IPS DF 6.9 (cell line): ENCODE data around the gene CMBL.
"Not testable (repeated sequence)": the region's sequence is repeated elsewhere in the genome, so short reads cannot be mapped to it uniquely, and the experiment has no call there.

Source experiments
- DNase-seq: peaks from one replicate; pipeline ENCODE4 v3.0.0-alpha.2; 2013; ENCODE audit warnings: low read depth, low spot score
- H3K27ac ChIP-seq: one replicate; pipeline ENCODE4 v1.5.1; 2013; ENCODE audit warnings: low read length, control low read depth
- H3K27me3 ChIP-seq: 2 replicates; pipeline ENCODE4 v1.6.1; 2013; ENCODE audit warnings: mild to moderate bottlenecking, low read length; ENCODE audit not compliant: control insufficient read depth, insufficient read depth
- H3K36me3 ChIP-seq: 2 replicates; pipeline ENCODE4 v1.6.1; 2013; ENCODE audit warnings: low read length; ENCODE audit not compliant: control insufficient read depth, insufficient read depth
- H3K4me1 ChIP-seq: 2 replicates; pipeline ENCODE4 v1.6.1; 2013; ENCODE audit warnings: low read length; ENCODE audit not compliant: control insufficient read depth, insufficient read depth
- H3K4me3 ChIP-seq: 2 replicates; pipeline ENCODE4 v1.5.1; 2013; ENCODE audit warnings: mild to moderate bottlenecking, low read length
- H3K9me3 ChIP-seq: 2 replicates; pipeline ENCODE4 v1.6.1; 2013; ENCODE audit warnings: low read length, inconsistent platforms; ENCODE audit not compliant: control insufficient read depth, insufficient read depth
- WGBS: extraction: QIAGEN DNeasy Blood & Tissue Kit; methylation state at CpG from one replicate; pipeline ENCODE4 v1.1.7; 2013; ENCODE audit warnings: mixed read lengths, missing lambda C conversion rate; ENCODE audit not compliant: insufficient read length, insufficient coverage; 5-methylcytosine and 5-hydroxymethylcytosine counted together

The CMBL gene

DNA sequence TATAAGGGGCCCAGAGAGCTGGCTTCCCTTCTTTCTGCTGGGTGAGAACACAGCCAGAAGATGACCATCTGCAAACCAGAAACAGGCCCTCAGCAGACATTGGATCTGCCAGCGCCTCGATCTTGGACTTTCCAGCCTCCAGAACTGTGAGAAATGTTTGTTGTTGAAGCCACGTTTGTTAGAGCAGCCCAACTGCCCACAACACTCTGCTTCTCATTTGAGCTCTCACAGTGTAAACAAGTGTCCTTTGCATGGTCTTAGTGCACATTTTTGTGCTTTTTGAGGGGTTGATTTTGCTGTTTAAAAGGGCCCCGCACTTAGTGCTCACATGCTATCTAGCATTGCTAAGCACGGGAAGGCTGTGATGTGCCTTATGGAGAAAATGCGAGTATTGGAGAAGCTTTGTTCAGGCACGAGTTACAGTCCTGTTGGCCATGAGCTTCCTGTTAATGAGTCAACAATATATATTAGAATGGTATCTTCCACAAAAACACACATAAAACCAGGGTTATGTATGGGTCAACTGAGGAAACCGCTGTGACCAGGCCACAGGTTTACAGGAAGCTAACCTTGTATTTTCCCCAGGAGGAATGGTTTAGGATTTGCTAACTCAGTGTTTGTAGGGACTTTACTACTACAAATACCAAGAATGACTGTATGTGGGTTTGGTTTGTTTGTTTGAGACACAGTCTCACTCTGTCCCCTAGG, 11.9 kb downstream of the CMBL start:
- Histone ChIP-seq H3K27me3 (no peaks in the 10 kb centered on the region), H3K4me3 (no peak overlapping the region), H3K4me1 (no peaks in the 10 kb centered on the region), H3K9me3 (no peaks in the 10 kb centered on the region), H3K27ac (no peak overlapping the region), H3K36me3 (0 out of 2 replicates have a peak, but pooled peaks cover 2% of the 10 kb centered on the region)
- DNase-seq: no peak
- WGBS: no CpG with 5 or more reads among the region's 8 CpGs

DNA sequence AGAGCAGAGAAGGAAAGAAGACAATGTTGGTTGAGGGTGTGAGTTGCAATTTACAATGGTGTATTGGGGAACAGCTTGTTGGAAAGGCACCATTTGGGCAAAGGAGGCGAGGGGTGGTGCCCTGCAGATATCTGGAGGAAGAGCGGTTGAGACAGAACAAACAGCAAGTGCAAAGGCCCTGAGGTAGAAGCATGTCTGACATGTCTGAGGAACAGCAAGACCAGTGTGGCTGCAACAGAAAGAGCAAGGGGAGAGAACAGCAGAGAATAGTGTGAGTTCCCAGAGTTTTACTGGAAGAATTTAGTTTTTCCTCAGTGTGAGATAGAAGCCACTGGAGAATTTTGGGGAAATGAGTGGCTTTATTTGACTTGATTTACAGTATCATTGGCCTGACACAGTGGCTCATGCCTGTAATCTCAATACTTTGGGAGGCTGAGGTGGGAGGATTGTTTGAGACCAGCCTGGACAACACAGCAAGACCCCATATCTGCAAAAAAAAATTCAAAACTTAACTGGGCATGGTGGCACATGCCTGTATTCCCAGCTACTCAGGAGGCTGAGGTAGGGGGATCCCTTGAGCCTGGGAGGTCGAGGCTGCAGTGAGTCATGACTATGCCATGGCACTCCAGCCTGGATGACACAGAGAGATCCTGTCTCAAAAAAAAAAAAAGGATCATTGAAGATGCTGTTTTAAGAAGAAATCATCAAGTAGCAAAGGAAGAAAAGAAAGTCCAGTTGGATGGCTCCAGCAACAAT, 13.6 kb downstream of the CMBL start:
- Histone ChIP-seq H3K4me3 (no peak overlapping the region), H3K4me1 (no peaks in the 10 kb centered on the region), H3K9me3 (no peaks in the 10 kb centered on the region), H3K27ac (no peak overlapping the region), H3K27me3 (no peaks in the 10 kb centered on the region), H3K36me3 (no peaks in the 10 kb centered on the region)
- no peak for DNase-seq
- no CpG with 5 or more reads among the region's 3 CpGs for WGBS

DNA sequence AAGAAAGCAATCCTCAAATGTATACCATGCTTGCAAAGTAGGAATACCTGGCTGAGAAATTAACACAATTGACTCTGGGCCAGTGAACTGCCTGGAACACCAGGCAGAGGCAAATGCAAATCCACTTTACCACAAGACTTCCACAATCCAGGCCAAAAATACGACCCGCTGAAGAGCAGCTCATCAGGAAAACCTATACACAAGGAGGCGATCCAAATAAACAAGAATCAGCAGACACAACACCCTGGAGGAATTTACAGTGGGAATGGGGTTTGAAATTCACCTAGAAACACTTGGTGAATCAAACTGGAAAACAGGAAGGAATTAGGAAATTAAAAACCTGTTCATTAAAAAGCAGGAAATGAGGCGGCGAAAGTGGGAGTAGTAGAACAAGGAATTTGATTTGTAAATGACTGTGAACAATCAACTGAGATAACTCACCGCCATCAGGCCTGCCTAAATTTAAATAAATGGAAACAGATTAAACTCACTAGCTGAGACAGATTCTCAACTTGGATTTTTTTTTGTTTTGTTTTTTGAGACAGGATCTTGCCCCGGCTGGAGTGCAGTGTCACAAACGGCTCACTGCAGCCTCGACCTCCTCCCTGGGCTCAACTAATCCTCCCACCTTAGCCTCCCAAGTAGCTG, 15.9 kb downstream of the CMBL start:
- DNase-seq: no peak
- no CpG with 5 or more reads among the region's 9 CpGs for WGBS
- Histone ChIP-seq H3K9me3 (no peaks in the 10 kb centered on the region), H3K4me1 (no peaks in the 10 kb centered on the region), H3K27ac (no peak overlapping the region), H3K36me3 (no peaks in the 10 kb centered on the region), H3K4me3 (no peak overlapping the region), H3K27me3 (no peaks in the 10 kb centered on the region)

GRCh38 chr5:10290438-10290837, 17.3 kb downstream of the CMBL start:
- Histone ChIP-seq H3K4me3 (no peak overlapping the region), H3K27ac (no peak overlapping the region), H3K36me3 (no peaks in the 10 kb centered on the region), H3K27me3 (no peaks in the 10 kb centered on the region), H3K9me3 (no peaks in the 10 kb centered on the region), H3K4me1 (no peaks in the 10 kb centered on the region)
- WGBS: no CpG with 5 or more reads among the region's 9 CpGs
- no peak for DNase-seq

- Histone ChIP-seq H3K4me3 (no peak overlapping the region), H3K36me3 (no peaks in the 10 kb centered on the region), H3K4me1 (no peaks in the 10 kb centered on the region), H3K27ac (no peak overlapping the region), H3K9me3 (no peaks in the 10 kb centered on the region), H3K27me3 (no peaks in the 10 kb centered on the region)
- WGBS: no CpG with 5 or more reads among the region's 10 CpGs
- no peak for DNase-seq
These were observed 17.7 kb downstream of the CMBL start for GRCh38 chr5:10289991-10290390.

GRCh38 chr5:10289353-10289752, 18.3 kb downstream of the CMBL start:
- Histone ChIP-seq H3K36me3 (no peaks in the 10 kb centered on the region), H3K27me3 (no peaks in the 10 kb centered on the region), H3K9me3 (no peaks in the 10 kb centered on the region), H3K4me1 (no peaks in the 10 kb centered on the region), H3K27ac (no peak overlapping the region), H3K4me3 (no peak overlapping the region)
- DNase-seq: no peak
- no CpG with 5 or more reads among the region's 6 CpGs for WGBS

DNA sequence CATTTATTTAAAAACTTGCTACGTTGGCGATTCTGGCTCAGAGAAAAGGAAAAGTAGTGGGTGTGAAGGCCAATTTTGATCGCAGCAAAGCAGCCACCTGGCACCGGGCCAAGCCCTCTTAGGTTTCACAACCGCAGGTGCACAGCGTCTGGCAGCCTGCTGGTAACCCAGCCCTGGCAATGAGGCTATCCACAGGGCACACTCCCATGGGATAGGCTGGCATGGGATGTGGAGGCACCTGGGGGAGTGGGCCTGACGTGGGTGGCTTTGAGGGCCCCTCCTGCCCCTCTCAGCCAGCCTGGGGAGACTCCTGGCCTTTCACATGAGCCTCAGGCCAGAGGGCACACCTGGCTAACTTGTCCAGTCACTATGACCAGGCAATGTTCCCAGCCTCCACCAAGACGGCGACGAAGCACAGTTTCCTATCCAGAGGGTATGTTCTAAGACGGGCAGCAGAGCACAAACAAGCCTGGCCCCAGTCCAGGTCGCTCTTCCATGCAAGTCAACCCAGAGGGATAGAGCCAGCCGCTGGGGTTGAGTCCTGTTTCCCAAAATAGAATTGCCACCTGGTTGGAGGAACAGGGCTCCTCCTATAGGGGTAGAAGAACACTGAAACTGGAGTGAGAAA, 19.0 kb downstream of the CMBL start:
- H3K27ac ChIP-seq: no peak overlapping the region

DNA sequence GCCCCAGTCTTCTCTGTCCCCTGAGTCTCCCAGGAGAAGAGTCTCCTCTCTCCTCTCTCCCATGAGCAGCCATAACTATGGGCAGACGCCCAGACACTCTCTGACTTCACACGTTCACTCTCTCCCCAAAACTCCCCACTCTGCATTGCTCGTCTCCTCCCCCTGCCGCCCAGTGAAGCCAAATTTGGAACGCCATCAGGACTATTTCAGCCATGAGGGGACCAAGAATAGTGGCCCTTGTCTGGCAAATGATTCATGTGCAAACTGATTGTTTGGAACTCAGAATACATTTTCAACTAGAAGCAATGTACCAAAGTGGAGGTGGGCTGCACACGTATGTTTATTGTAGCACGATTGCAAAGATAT, 20.9 kb downstream of the CMBL start:
- no CpG with 5 or more reads among the region's 7 CpGs for WGBS
- H3K4me1 ChIP-seq: no peaks in the 10 kb centered on the region
- no peak for DNase-seq
- H3K27me3 ChIP-seq: no peaks in the 10 kb centered on the region
- H3K9me3 ChIP-seq: no peaks in the 10 kb centered on the region
- H3K36me3 ChIP-seq: no peaks in the 10 kb centered on the region
- H3K27ac ChIP-seq: no peak overlapping the region
- no peak overlapping the region for H3K4me3 ChIP-seq

More for the DNA sequence above, 19.0 kb downstream of the CMBL start:
- Histone ChIP-seq H3K4me3 (no peak overlapping the region), H3K4me1 (no peaks in the 10 kb centered on the region), H3K27me3 (no peaks in the 10 kb centered on the region), H3K9me3 (no peaks in the 10 kb centered on the region), H3K36me3 (no peaks in the 10 kb centered on the region)
- no CpG with 5 or more reads among the region's 13 CpGs for WGBS
- no peak for DNase-seq

- Histone ChIP-seq H3K9me3 (no peaks in the 10 kb centered on the region), H3K36me3 (no peaks in the 10 kb centered on the region), H3K27me3 (no peaks in the 10 kb centered on the region), H3K4me1 (no peaks in the 10 kb centered on the region), H3K27ac (no peak overlapping the region), H3K4me3 (no peak overlapping the region)
- DNase-seq: no peak
- no CpG with 5 or more reads among the region's 6 CpGs for WGBS
These were observed 21.4 kb downstream of the CMBL start for GRCh38 chr5:10286162-10286861.

GRCh38 chr5:10285362-10285761, 22.3 kb downstream of the CMBL start:
- not testable (repeated sequence) for H3K36me3 ChIP-seq, H3K27ac ChIP-seq, DNase-seq, H3K4me3 ChIP-seq, H3K27me3 ChIP-seq, H3K4me1 ChIP-seq, H3K9me3 ChIP-seq
- WGBS: no CpG with 5 or more reads among the region's 8 CpGs
